ENCODE data around the gene PRDM2.
"Not testable (repeated sequence)": the region's sequence is repeated elsewhere in the genome, so short reads cannot be mapped to it uniquely, and the experiment has no call there.

Gene PRDM2

GRCh38 chr1:13708380-13708982 lies 8.5 kb downstream of the PRDM2 start:
- Histone ChIP-seq H2AFZ (ENCODE audit: low read length) (no peak overlapping the region), H3K27me3 (replicated peaks; ENCODE audit: insufficient read depth, low read length) (no peaks in the 10 kb centered on the region), H3K36me3 (replicated peaks; ENCODE audit: insufficient read depth, low read length) (no peaks in the 10 kb centered on the region), H3K4me2 (ENCODE audit: low read depth, low read length) (no peak overlapping the region), H3K27ac (ENCODE audit: low read length) (no peak overlapping the region), H3K4me1 (ENCODE audit: low read length) (peaks cover 15% of the 10 kb centered on the region), H3K4me3 (ENCODE audit: low read length) (no peak overlapping the region), H3K9ac (ENCODE audit: low read length) (no peak overlapping the region), H3K79me2 (ENCODE audit: low read length) (0 out of 2 replicates have a peak, but pooled peaks cover 9% of the 10 kb centered on the region), H3K9me2 (replicated peaks; ENCODE audit: insufficient read depth, low read length) (no peaks in the 10 kb centered on the region), H3K9me3 (replicated peaks; ENCODE audit: insufficient read depth, low read length) (no peaks in the 10 kb centered on the region), H4K20me1 (ENCODE audit: insufficient read depth, low read length) (no peaks in the 10 kb centered on the region), H3F3A (ENCODE audit: insufficient read depth, low read length) (peaks cover 10% of the 10 kb centered on the region; the same call in 1 of the 2 replicates)
- TF ChIP-seq CTCF (IDR thresholded peaks at IDR 0.05; ENCODE audit: low read length) (no peak), EZH2phosphoT487 (IDR thresholded peaks at IDR 0.05; ENCODE audit: low read length) (no peak)
- DNase-seq: no peak

DNA sequence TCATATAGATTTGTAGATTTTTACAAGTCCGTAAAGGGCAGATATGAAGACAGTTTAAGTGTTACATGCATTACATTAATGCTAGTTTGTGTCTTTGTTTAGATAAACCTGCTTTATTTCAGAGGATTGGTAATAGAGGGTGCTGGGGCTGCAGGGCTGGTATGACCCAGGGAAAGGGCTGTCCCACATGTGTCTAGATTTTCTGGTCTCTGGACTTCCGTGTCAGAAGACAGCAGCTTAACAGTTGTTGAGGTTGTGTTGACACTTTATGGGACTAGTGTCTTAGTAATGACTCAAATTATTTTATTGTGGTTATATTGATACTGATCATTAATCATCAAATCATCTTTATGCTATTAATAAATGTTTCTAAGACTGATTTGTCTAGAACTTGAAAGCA lies 10.1 kb downstream of the PRDM2 start:
- no peak for DNase-seq
- Histone ChIP-seq H3K4me3 (ENCODE audit: low read length) (no peak overlapping the region), H3K27ac (ENCODE audit: low read length) (no peak overlapping the region), H3F3A (ENCODE audit: insufficient read depth, low read length) (0 out of 2 replicates have a peak, but pooled peaks cover 3% of the 10 kb centered on the region), H4K20me1 (ENCODE audit: insufficient read depth, low read length) (no peaks in the 10 kb centered on the region), H3K36me3 (replicated peaks; ENCODE audit: insufficient read depth, low read length) (no peaks in the 10 kb centered on the region), H3K9me2 (replicated peaks; ENCODE audit: insufficient read depth, low read length) (no peaks in the 10 kb centered on the region), H3K4me2 (ENCODE audit: low read depth, low read length) (no peak overlapping the region), H3K27me3 (replicated peaks; ENCODE audit: insufficient read depth, low read length) (no peaks in the 10 kb centered on the region), H3K9me3 (replicated peaks; ENCODE audit: insufficient read depth, low read length) (no peaks in the 10 kb centered on the region), H3K4me1 (ENCODE audit: low read length) (peaks cover 3% of the 10 kb centered on the region), H2AFZ (ENCODE audit: low read length) (no peak overlapping the region), H3K9ac (ENCODE audit: low read length) (no peak overlapping the region), H3K79me2 (ENCODE audit: low read length) (0 out of 2 replicates have a peak, but pooled peaks cover 9% of the 10 kb centered on the region)
- TF ChIP-seq EZH2 (optimal IDR thresholded peaks at IDR 0.05; ENCODE audit: low read depth, low read length) (no peak), CTCF (IDR thresholded peaks at IDR 0.05; ENCODE audit: low read length) (no peak), EZH2phosphoT487 (IDR thresholded peaks at IDR 0.05; ENCODE audit: low read length) (no peak)

DNA sequence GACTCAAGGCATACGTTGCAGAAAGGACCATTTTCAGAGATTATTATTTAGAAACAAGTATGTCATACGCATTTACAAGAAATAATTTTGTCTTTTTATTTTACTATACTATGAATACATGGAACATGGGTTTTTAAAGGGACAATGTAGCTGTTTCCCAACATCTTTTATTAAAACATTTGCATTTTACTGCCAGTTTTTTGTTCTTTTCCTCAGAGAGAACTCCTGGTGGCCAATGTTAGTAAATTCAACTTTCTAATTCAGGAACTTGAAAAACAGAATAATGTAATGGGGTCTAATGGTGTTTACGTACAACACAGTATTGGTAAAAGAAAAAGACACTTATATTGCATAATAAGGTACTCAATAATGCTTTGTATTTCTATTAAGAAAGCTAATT lies 14.9 kb downstream of the PRDM2 start:
- Histone ChIP-seq H3K4me2 (ENCODE audit: low read depth, low read length) (no peak overlapping the region), H4K20me1 (ENCODE audit: insufficient read depth, low read length) (no peaks in the 10 kb centered on the region), H3K9me3 (replicated peaks; ENCODE audit: insufficient read depth, low read length) (no peaks in the 10 kb centered on the region), H3K79me2 (ENCODE audit: low read length) (no peaks in the 10 kb centered on the region), H3K4me1 (ENCODE audit: low read length) (no peaks in the 10 kb centered on the region), H3K4me3 (ENCODE audit: low read length) (no peak overlapping the region), H3F3A (ENCODE audit: insufficient read depth, low read length) (no peaks in the 10 kb centered on the region), H3K9ac (ENCODE audit: low read length) (no peak overlapping the region), H2AFZ (ENCODE audit: low read length) (no peak overlapping the region), H3K27me3 (replicated peaks; ENCODE audit: insufficient read depth, low read length) (no peaks in the 10 kb centered on the region), H3K36me3 (replicated peaks; ENCODE audit: insufficient read depth, low read length) (no peaks in the 10 kb centered on the region), H3K9me2 (replicated peaks; ENCODE audit: insufficient read depth, low read length) (no peaks in the 10 kb centered on the region), H3K27ac (ENCODE audit: low read length) (no peak overlapping the region)
- TF ChIP-seq EZH2 (optimal IDR thresholded peaks at IDR 0.05; ENCODE audit: low read depth, low read length) (no peak), CTCF (IDR thresholded peaks at IDR 0.05; ENCODE audit: low read length) (peak; percentile 28)
- DNase-seq: no peak

GRCh38 chr1:13715616-13716287 lies 15.8 kb downstream of the PRDM2 start:
- not testable (repeated sequence) for H3K79me2 ChIP-seq (ENCODE audit: low read length); H3K9me3 ChIP-seq (replicated peaks; ENCODE audit: insufficient read depth, low read length); H3K4me2 ChIP-seq (ENCODE audit: low read depth, low read length); H3K4me1 ChIP-seq (ENCODE audit: low read length); H3K27ac ChIP-seq (ENCODE audit: low read length); H3K27me3 ChIP-seq (replicated peaks; ENCODE audit: insufficient read depth, low read length); H3K9me2 ChIP-seq (replicated peaks; ENCODE audit: insufficient read depth, low read length); H3F3A ChIP-seq (ENCODE audit: insufficient read depth, low read length); H3K4me3 ChIP-seq (ENCODE audit: low read length); H3K36me3 ChIP-seq (replicated peaks; ENCODE audit: insufficient read depth, low read length); H3K9ac ChIP-seq (ENCODE audit: low read length); H2AFZ ChIP-seq (ENCODE audit: low read length); H4K20me1 ChIP-seq (ENCODE audit: insufficient read depth, low read length); DNase-seq
